ENCODE measurements around the gene ANO1.

Gene ANO1

GRCh38 chr11:70186936-70187335, 108.8 kb downstream of the ANO1 start:
- Histone ChIP-seq H3K9me3 (ENCODE audit: control insufficient read depth, low read length) (no peaks in the 10 kb centered on the region), H3K27me3 (ENCODE audit: control insufficient read depth, insufficient read depth, low read length) (no peaks in the 10 kb centered on the region), H3K4me3 (ENCODE audit: low read depth, low read length) (no peak overlapping the region), H3K9ac (no peak overlapping the region), H3K27ac (no peak overlapping the region), H3K36me3 (ENCODE audit: control insufficient read depth, insufficient read depth, low read length) (no peaks in the 10 kb centered on the region), H3K79me2 (no peaks in the 10 kb centered on the region), H2AFZ (no peak overlapping the region), H3K4me2 (ENCODE audit: low read length) (no peak overlapping the region), H3K4me1 (peaks cover 4% of the 10 kb centered on the region)
- no peak for TF ChIP-seq CTCF (IDR thresholded peaks at IDR 0.05)

- no peak overlapping the region for H3K9ac ChIP-seq
- H3K4me3 ChIP-seq (ENCODE audit: low read depth, low read length) = no peak overlapping the region
- H2AFZ ChIP-seq = no peak overlapping the region
- no peaks in the 10 kb centered on the region for H3K36me3 ChIP-seq (ENCODE audit: control insufficient read depth, insufficient read depth, low read length)
- no peaks in the 10 kb centered on the region for H3K27me3 ChIP-seq (ENCODE audit: control insufficient read depth, insufficient read depth, low read length)
- no peak overlapping the region for H3K4me2 ChIP-seq (ENCODE audit: low read length)
- H3K9me3 ChIP-seq (ENCODE audit: control insufficient read depth, low read length) = no peaks in the 10 kb centered on the region
- no peak overlapping the region for H3K27ac ChIP-seq
- no peaks in the 10 kb centered on the region for H3K79me2 ChIP-seq
- TF ChIP-seq CTCF (IDR thresholded peaks at IDR 0.05) = no peak
- H3K4me1 ChIP-seq = peaks cover 4% of the 10 kb centered on the region
These were observed 109.7 kb downstream of the ANO1 start for GRCh38 chr11:70187771-70188170.

- Histone ChIP-seq H3K4me3 (ENCODE audit: low read depth, low read length) (no peak overlapping the region), H3K79me2 (no peaks in the 10 kb centered on the region), H2AFZ (no peak overlapping the region), H3K36me3 (ENCODE audit: control insufficient read depth, insufficient read depth, low read length) (no peaks in the 10 kb centered on the region), H3K9me3 (ENCODE audit: control insufficient read depth, low read length) (no peaks in the 10 kb centered on the region), H3K4me1 (no peaks in the 10 kb centered on the region), H3K27ac (no peak overlapping the region), H3K9ac (no peak overlapping the region), H3K27me3 (ENCODE audit: control insufficient read depth, insufficient read depth, low read length) (no peaks in the 10 kb centered on the region), H3K4me2 (ENCODE audit: low read length) (no peak overlapping the region)
- TF ChIP-seq CTCF (IDR thresholded peaks at IDR 0.05) = no peak
These were observed 111.5 kb downstream of the ANO1 start for GRCh38 chr11:70189622-70190021.

GRCh38 chr11:70191495-70192140, 113.5 kb downstream of the ANO1 start:
- Histone ChIP-seq H3K79me2 (no peaks in the 10 kb centered on the region), H3K4me3 (ENCODE audit: low read depth, low read length) (no peak overlapping the region), H2AFZ (peak overlapping the region; percentile 50), H3K27me3 (ENCODE audit: control insufficient read depth, insufficient read depth, low read length) (no peaks in the 10 kb centered on the region), H3K9me3 (ENCODE audit: control insufficient read depth, low read length) (no peaks in the 10 kb centered on the region), H3K4me1 (no peaks in the 10 kb centered on the region), H3K36me3 (ENCODE audit: control insufficient read depth, insufficient read depth, low read length) (no peaks in the 10 kb centered on the region), H3K4me2 (ENCODE audit: low read length) (no peak overlapping the region), H3K9ac (no peak overlapping the region), H3K27ac (no peak overlapping the region)
- TF ChIP-seq CTCF (IDR thresholded peaks at IDR 0.05) = peak; percentile 80

All from parathyroid adenoma (tissue), 2 donors.